Stimulated activated CD8-positive, alpha-beta memory T cell treated with anti-CD3 and anti-CD28 coated beads, Interleukin-4, amount 100 ng/mL, for 4 hours (primary cell): Measurements from ENCODE around the gene HES7.

Experiments
- DNase-seq, 2 donors: peaks; one replicate each; pipeline ENCODE4 v3.0.0-alpha.2; 2020; ENCODE audit warnings: low read depth in 2 of 2, low spot score in 1 of 2

The HES7 gene

DNA sequence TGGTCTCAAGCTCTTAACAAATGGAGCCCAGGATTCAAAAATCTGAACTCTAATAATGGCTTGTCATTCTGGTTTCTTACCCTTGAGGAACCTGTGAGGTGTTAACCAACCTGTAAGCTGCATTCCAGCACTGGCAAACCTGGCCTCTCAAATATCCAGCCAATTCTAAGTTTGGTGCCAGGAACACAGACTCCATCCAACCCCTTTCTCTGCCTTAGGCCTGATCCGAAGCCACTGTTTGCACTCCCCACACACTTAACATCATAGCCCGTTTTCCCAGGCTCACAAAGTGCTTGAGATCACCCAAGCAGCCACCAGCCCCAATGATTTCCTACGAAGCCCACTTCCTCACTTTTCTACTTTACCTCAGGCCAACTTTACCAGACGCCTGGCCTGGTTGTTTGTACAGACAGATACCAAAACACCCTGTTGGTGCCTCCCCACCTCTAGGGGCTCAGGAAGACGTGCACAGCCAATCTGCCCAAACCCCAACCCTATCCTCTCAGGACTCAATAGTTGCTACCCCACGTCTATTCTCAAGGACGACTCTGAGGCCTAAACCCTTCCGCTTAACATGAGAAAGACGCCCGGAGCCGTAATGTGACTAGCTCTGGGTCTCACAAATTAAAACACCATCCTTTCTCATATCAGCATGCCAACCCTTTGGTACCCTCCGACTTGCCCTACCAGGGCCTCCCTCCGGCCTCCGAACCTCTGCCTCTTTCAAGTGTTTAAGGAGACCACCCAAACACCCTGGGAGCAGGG, 31.5 kb upstream of the HES7 start:
- DNase-seq: no peak

DNA sequence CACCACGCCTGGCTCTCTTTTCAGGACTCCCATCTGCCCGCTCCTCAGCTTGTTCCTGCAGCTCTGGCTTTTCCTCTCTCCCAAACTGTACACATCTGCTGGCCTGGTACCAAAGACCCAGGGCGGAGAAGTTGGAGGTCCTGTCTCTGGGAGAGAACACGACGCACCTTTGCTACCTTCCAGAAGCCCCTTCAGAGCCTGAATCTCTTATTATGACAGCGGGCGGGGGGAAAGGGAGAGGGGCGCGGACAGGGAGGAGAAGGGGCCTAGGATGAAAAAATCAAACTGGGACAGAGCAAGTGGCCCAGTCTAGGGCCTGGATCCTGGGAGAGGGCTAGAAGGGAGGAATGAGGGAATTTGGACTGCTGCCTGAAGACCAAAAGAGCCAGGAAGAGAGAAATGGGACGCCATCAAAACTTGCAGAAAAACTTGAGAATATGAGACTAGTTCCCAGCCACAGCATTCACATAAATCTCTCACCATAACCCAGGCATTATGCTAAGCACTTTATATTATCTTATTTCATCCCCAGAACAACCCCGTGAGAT, 30.8 kb upstream of the HES7 start:
- no peak for DNase-seq

DNA sequence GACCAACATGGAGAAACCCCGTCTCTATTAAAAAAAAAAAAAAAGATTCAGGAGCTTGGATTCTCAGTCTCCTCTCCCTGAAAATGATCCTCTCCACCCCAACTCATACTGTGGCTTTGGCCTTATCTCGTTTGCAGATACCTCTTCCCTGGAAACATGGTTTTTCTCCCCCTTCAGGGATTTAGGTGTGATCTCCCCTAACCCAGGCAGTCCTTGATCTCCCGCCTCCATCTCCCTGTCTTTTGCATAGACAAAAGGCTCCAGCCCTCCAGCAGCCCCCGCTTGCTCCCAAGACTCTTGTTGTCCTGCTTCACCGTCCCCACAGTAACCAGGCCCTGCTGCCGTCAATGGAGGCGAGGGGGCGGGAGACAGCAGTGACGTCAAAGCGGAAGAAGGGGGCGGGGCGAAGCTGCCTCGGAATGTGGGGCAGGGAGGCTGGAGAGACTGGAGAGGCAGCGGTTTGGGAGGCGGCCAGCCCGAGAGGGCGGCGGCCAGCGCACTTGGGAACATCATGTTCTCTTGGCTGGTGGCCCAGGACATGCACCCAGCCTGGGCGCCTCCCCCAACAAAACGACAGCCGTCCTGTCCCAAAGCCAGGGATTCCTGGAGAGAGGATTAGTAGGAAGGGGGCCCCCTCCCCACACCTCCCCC, 30.2 kb upstream of the HES7 start:
- DNase-seq: peak in 1 of 2 donors; percentile 80

DNA sequence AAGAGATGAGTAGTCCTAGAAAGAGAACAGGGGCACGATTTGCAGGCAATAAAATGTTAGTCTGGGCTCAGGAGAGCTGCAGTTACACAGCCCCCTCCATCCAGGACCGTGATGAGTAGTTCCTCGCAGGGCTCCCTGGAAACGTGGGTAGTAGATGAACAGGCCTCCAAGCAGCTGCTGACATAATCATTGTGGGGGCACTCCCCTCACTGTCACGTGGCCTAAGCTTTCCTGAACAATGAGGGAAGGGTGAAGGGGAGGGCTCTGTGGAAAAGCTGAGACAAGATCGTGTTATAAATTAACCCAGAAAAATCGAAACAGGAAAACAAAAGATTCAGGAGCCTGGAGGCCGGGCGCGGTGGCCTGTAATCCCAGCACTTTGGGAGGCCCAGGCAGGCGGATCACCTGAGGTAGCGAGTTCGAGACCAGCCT, 29.6 kb upstream of the HES7 start:
- no peak for DNase-seq

DNA sequence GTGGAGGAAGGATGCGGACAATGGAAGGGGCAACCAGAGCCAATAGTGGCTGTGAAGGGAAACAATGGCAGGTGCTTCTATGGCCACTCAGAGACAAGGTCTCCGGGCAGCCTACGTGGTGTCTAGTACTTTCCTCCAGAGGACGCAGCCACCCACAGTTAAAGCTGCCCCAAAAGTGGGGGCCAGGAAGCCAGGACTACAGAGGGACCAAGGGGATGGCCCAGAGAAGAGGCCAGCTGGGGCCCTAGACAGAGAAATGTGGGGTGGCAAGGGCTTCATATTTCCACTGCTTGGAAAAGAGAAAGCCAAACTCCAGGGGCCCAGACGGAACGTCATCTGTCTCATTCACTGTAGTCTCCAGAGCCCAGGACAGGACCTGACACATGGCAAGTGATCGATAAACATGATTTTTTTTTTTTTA, 29.1 kb upstream of the HES7 start:
- DNase-seq: no peak

DNA sequence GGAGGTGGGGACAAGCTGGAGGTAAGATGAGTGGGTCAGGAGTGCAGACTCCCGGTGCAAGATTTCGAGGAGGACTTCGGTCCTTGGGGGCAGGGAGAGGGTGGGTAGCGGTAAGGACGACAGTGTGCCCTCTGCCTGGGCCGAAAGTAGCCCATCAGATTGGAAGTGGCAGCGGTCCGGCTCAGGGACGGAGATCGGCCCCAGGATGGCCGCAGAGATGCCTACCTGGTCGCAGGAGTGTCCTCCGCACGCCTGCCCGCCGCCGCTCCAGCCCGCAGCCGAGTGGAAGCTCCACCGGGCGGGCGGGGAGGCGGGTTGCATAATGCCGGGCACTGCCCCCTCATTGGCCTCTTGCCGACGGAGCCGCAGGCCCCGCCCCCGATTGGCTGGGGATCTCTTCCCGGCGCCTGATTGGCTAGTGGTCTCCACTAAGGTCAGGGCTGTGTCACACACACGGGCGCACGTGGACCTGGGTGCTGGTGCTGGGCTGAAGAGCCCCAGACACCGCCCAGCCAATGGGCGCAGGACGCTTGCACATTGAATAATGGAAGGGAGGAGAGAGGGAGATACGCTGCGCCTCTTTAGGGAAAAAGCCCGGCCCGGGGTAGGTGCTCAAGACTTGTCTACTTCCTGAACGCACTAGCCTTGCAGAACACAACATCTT, 28.3 kb upstream of the HES7 start, which contains the start of gene PER1:
PER1 (minus strand) TSS at position 293 of the 664 bp plus-strand sequence. CDS start 1,698 bp downstream, outside the sequence.
- peak; percentile 58 to 76 for DNase-seq

DNA sequence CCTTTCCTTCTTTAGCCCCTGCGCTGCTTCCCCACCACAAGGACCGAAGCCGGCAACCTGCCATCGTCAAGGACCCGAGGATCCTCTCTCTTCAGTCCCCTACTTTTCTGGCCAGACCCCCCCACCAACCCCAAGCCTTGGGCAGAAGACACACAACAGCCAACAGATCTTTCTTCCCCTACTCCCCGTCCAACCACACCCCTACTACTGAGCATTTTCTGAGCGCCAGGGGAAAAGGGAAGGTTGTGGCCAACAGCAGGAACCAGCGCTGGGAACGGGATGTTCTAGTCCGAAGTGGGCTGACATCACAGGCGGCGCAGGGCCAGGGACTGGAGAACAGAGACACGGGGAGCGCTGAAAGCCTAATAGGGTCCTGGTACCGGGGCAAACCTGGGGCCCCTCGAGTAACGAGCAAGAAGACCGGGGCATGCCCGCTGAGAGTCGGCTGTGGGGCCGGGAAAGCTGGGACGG, 27.8 kb upstream of the HES7 start:
- DNase-seq: no peak

DNA sequence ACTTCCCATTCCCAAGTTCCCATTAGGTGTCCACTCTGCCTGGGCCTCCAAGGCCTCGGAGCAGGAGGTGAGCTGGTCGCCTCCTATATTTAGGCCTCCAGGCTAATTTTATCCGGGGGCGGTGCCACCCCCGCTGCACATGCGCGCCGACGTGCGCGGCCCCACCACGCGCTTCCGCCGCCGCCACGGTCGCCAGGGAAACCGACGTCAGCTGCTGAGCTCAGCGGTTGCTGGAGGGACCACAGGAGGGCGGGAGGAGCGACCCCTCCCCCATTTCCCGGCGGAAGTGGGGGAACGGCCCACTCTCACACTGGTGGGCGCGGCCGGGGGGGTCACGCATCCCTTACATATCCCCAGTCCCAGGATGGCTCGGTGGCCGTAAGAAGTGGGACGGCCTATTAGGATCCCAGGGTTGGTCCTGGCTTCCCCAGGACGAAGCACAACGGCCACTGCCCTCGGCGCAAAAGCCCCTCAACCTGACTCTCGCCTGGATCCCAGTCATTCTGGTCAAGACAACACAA, 27.3 kb upstream of the HES7 start:
- DNase-seq: peak; percentile 64 to 85

DNA sequence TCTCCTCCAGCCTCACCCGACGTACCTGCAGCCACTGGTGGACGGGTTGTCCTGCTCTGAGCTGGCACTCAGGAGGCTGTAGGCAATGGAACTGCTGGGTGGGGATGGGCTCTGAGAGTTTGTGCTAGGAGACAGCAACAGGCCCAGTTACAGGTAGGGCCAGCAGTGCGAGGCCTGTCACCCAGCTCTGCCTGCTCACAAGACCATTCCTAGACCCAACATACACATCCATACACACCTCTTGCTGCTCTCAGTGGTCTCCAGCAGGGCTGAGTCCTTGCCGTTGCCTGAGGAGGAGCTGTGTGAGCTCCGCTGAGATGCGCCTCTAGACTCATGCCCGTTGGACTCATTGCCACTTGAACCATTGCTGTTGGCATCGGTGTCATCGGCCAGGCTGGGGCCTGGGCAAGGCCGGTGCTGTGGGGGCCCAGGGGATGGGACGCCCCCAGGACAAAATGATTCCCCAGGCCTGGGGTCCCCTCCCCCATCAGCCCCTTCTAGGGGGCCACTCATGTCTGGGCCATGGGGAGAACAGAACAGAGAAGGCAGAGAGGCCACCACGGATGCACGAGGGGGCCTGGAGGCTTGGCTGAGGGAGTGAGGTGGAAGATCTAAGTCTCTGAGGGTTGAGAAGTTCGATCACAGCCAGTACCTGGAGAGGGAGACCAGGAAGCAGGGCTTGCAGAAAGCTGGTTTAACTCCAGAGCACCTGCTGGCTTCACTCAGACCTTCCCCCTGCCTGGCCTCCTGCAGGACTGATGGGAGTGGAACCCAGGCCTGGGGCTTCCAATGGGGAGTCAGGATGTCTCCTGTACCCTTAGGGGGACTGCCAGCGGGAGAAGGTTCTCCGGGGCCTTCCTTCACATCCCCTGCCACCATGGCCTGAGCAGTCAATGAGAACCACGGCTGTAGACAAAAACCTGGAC, 26.6 kb upstream of the HES7 start:
- no peak for DNase-seq

DNA sequence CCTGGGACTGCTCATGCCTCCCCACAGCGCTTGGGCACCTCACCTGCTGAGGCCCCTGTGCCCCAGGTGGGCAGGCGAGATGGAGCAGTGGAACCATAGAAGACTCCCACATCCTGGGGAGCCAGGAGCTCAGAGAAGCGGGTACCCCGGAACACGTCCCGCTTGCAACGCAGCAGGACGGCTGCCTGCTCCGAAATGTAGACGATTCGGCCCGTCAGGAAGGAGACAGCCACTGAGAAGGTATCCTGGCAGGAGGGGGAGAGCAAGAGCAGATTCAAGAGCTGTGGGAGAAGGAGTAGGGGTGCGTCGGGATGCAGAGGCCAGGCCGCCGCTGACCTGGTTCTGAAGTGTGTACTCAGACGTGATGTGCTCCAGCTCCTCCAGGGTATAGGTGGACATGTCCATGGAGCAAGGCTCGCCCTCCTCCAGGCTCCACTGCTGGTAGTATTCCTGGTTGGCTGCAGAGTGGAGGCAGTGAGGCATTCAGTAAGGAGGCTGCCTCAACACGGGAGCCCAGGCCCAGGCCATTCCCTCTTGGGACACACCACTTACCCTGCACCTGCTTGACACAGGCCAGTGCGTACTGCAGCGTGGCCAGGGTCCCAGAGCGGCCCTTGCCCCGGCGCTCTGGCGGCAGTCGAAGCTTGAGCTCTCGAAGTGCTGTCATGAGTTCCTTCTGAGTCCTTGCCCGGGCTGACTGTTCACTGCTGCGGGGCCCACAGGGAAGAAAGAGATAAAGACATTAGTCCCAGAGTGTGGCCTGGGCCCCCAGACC, 25.7 kb upstream of the HES7 start:
- no peak for DNase-seq

DNA sequence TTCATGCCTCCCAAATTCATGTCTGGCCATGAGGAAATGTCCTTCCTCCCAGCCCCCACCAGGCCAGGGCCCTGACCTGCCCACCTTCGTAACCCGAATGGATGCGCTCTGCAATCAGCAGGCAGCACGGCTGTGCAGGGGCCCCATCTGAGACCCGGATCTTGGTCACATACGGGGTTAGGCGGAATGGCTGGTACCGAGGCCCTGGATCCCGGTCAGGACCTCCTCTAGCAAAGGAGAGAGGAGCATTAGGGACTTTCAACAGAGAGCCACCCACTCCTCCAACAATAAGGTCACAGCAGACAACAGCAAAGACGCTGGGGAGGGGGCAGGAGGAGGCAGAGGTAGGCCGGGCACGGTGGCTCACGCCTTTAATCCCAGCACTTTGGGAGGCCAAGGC, 24.7 kb upstream of the HES7 start:
- no peak for DNase-seq

DNA sequence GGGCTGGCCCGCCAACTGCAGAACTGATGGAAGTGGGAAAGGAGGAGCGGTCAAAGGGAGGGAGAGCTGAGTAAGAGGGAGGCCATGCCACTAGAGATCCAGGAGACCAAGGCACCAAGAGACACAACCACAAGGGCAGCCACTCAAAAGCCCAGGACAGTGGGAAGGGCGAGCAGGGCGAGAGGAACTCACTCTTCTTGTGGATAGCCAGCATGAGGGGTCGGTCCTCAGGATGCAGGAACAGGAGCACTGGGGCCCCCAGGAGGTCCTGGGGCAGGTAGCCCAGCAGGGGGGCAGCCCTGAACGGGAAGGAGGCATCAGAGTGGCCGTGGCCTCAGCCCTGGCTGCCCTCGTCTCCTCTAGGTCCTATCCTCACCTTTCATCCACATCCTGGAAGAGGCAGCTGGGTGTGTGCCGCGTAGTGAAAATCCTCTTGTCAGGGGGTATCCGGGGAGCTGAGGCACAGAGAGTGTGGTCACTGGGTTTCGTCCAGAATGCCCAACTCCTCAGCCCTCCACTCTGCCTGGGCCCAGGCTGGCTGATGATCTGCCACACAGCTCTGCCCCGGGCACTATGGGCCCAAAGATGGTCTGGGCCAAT, 24.0 kb upstream of the HES7 start:
- no peak for DNase-seq

DNA sequence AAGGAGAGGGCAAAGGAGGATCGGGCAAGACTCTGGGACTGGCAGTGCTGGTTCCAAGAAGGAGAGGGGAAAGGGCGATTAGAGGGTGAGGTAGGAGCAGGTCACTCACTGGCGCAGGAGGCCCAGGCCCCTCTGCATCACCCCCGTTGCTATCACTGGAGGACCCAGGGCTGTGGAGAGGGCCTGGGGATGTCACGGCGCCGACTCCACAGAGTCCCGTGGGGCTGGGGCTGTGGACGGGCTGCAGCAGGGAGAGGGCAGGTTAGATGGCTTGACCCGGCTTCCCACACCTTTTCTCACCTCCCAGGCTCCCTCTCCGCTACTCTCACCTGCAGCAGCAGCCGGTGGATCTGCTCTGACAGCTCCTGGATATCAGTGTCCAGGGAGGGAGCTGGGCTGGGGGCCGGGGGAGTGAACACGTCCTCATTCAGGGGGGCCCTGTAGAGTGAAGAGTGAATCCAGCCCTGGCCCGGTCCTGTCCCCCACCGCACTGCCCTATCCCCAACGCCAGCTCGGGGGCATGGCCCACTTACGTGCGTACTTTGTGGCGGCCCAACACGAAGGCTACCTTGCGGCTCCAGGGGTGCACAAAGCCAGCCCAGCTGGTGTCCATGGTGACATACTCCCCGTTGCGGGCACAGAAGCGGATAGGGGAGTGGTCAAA, 23.4 kb upstream of the HES7 start:
- DNase-seq: no peak

DNA sequence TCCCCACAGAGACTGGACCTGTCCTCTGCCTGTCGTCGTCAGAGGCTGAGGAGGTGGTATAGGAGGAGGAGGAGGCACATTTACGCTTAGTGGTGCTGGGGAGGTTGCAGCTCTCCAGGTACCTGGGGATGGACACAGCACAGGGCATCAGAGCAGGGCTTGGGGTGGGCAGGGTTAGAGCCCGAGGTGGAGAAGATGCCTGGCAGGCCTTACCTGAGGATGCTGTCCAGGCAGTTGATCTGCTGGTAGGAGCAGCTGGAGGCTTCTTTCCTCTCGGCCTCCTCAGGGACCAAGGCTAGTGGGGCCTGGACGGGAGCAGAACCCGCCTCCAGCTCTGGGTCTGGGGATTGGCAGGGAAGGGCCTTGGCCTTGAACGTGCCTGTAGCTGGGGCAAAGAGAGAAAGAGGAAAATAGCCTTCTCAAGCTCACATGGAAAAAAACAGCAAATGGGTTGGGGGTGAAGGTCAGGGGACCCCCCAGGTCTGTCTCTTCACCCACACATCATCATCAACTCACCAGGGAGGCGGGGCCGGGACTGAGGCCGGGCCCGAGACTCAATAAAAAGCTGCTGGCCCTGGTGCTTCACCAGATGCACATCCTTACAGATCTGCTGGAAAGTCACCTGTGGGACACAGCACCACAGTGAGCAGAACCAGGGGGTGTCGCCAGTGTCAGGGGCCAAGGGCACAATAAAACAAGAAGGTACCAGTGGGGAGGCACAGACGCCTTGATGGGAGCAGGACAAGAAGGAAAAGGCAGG, 22.7 kb upstream of the HES7 start:
- DNase-seq: no peak

DNA sequence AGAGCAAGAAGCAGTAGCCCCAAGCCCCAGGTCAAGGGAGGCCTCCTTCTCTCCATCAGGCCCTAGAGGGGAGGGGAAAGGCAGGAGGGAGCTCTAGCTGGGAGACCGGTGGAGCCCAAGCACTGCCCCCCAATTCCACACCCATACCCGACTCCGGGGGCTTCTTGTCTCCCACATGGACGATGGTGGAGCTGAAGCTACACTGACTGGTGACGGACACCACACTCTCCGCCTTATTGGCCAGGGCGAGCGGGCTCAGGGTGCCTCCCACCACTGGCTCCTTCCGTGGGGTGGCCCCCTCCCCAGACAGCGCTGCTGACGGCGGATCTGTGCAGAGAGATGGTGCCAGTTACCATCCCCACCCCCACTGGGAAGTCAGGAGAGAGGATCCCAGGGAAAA, 21.9 kb upstream of the HES7 start:
- no peak for DNase-seq

DNA sequence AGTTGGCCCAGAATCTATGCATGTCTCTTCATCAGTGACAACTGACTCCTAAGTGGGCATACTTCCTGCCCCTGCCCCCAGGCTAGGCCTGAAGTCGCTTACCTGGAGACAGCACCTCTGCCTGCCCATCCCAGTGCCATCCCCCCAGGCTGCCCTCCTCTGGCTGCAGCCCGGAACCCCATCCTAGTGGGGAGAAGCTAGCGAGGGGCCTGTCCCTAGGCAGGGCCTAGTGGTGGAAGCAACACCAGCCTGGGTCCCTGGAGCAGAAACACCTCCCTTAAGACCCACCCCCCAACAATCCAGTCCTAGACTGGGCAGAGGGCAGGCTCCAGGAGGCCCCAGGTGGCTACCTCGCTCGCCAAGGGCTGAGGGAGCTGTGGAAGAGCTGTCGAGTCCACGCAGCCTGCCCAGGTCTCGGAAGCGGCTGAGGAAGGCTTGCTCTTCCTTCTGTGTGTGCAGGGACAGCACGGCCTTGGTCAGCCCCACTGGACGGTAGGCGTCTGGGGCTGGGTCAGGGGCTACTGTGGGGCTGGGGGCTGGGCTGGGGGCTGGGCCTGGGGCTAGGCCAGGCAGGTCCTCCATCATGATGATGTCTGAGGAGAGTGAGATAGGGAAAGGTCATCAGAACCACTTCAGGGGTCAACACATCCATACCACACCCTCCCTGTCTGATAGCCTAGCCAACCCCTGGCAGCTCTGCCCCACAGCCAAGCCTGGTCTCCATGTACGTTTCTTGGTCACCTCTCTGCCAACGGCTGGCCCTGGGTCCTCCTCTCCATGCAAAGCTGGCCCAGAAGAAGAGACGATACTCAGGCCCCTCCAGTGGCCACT, 20.7 kb upstream of the HES7 start:
- no peak for DNase-seq
